ENCODE measurements around the gene PRDM16.

- TF ChIP-seq MNT (IDR thresholded peaks at IDR 0.05) (no peak), ZNF615 (CRISPR knock-in tag; IDR thresholded peaks at IDR 0.05; ENCODE audit: borderline replicate concordance) (no peak), SKIL (CRISPR knock-in tag; IDR thresholded peaks at IDR 0.05; ENCODE audit: borderline replicate concordance) (no peak), ZSCAN29 (CRISPR knock-in tag; conservative IDR thresholded peaks at IDR 0.05) (no peak)
These were observed 221.9 kb downstream of the PRDM16 start for GRCh38 chr1:3290915-3291314.
